Activated naive CD8-positive, alpha-beta T cell treated with anti-CD3 and anti-CD28 coated beads, Interleukin-2, amount 10 ng/mL, durations not matched to agents 7 days and 5 days (primary cell): ENCODE results near the gene OR13F1. TPM values are rescaled to one million over a fixed set of nuclear protein-coding genes. Genes with fewer than 3 reads are reported as not detected.

Experiments used
- ATAC-seq: fragments of 150-1000 bp; cut with Tn5 transposase; one replicate; pipeline ENCODE4 v1.10.0; 2021; ENCODE audit warnings: low read depth, moderate library complexity
- POLR2A ChIA-PET: fragments of 350-600 bp; sonication (Branson Sonifier 250); formaldehyde crosslinking; loops from one replicate; lab custom pipeline; 2021; ENCODE audit warnings: antibody characterized with exemption; lab: Charles Lee
- DNase-seq: peaks from one replicate; pipeline ENCODE4 v3.0.0; 2021
- H3K27ac Mint-ChIP-seq: one replicate; pipeline ENCODE4 v1.8.0; 2022; ENCODE audit warnings: mild to moderate bottlenecking, mixed read lengths
- H3K27me3 Mint-ChIP-seq: one replicate; pipeline ENCODE4 v1.8.0; 2022; ENCODE audit warnings: mild to moderate bottlenecking, moderate library complexity, mixed read lengths
- H3K36me3 Mint-ChIP-seq: one replicate; pipeline ENCODE4 v1.8.0; 2021; ENCODE audit warnings: mild to moderate bottlenecking, mixed read lengths
- H3K4me1 Mint-ChIP-seq: one replicate; pipeline ENCODE4 v1.8.0; 2021; ENCODE audit warnings: mixed read lengths
- H3K4me3 Mint-ChIP-seq: one replicate; pipeline ENCODE4 v1.8.0; 2022; ENCODE audit warnings: mild to moderate bottlenecking, moderate library complexity, mixed read lengths
- H3K9me3 Mint-ChIP-seq: one replicate; pipeline ENCODE4 v1.8.0; 2021; ENCODE audit warnings: mixed read lengths
- total RNA-seq, 2 experiments: library from RNA; stranded (reverse); gene quantifications; one replicate each; pipeline ENCODE4 v1.2.3, GENCODE V29; 2021

The OR13F1 gene
- total RNA-seq, 2 experiments from 2014 or later = not detected

- H3K4me3 Mint-ChIP-seq = no peak overlapping the region
- POLR2A ChIA-PET = no interaction called here
- H3K36me3 Mint-ChIP-seq = no peaks in the 10 kb centered on the region
- H3K9me3 Mint-ChIP-seq = no peaks in the 10 kb centered on the region
- no peak overlapping the region for H3K27ac Mint-ChIP-seq
- H3K27me3 Mint-ChIP-seq = no peaks in the 10 kb centered on the region
- no peaks in the 10 kb centered on the region for H3K4me1 Mint-ChIP-seq
- ATAC-seq (no peak), DNase-seq (no peak)
Measured at GRCh38 chr9:104544644-104545043, 40.6 kb downstream of the OR13F1 start.

GRCh38 chr9:104553261-104553660 lies 49.2 kb downstream of the OR13F1 start:
- H3K4me3 Mint-ChIP-seq = no peak overlapping the region
- POLR2A ChIA-PET = no interaction called here
- no peaks in the 10 kb centered on the region for H3K36me3 Mint-ChIP-seq
- H3K9me3 Mint-ChIP-seq = peaks cover 5% of the 10 kb centered on the region
- H3K27ac Mint-ChIP-seq = no peak overlapping the region
- no peaks in the 10 kb centered on the region for H3K4me1 Mint-ChIP-seq
- DNase-seq (no peak), ATAC-seq (no peak)
- H3K27me3 Mint-ChIP-seq = no peaks in the 10 kb centered on the region

Other genes starting within 250 kb of the OR13F1 start
- gene OR13C4, start 22.9 kb downstream of the OR13F1 start, total RNA-seq = not detected
- not detected for gene OR13C3, start 32.6 kb downstream of the OR13F1 start, total RNA-seq
- not detected for gene OR13C8, start 64.9 kb downstream of the OR13F1 start, total RNA-seq
- gene OR13C5, start 95.2 kb downstream of the OR13F1 start, total RNA-seq = not detected
- gene OR13C2, start 101.4 kb downstream of the OR13F1 start, total RNA-seq = not detected
- not detected for gene OR13C9, start 113.9 kb downstream of the OR13F1 start, total RNA-seq
- gene OR13D1, start 190.3 kb downstream of the OR13F1 start, total RNA-seq = not detected
- 10 to 100 TPM; 18.3 to 18.7 TPM for gene NIPSNAP3A, start 243.4 kb downstream of the OR13F1 start, total RNA-seq